A204.1 (cell line): Measurements from ENCODE around the gene PRKAR1B.

ENCODE experiments used
- FAIRE-seq: peaks from 2 replicates; lab custom pipeline; 2012; peaks lifted over from hg19 to GRCh38; lab: Jason Lieb, UNC

The PRKAR1B gene

DNA sequence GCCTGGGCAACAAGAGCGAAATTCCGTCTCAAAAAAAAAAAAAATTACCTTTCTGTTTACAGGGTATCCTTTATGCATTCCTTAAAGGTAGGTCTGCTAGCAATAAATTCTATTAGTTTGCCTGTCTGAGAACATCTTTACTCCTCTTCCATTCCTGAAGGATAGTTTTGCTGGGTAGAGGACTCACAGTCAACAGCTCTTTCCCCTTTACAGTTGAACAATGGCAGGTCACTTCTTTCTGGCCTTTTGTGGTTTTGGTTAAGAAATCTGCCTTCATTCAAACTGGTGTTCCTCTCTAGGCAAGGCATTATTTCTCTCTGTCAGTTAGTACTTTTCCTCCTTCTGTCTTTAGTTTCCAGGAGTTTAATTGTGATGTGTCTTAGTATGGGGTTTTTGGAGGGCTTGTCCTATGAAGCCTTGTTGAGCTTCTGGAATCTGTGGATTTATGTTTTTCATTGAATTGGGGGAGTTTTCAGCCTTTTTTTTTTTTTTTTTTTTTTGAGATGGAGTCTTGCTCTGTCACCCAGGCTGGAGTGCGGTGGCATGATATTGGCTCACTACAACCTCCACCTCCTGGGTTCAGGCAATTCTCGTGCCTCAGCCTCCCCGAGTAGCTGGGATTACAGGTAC, 5.3 kb downstream of the PRKAR1B start:
- FAIRE-seq = no peak

DNA sequence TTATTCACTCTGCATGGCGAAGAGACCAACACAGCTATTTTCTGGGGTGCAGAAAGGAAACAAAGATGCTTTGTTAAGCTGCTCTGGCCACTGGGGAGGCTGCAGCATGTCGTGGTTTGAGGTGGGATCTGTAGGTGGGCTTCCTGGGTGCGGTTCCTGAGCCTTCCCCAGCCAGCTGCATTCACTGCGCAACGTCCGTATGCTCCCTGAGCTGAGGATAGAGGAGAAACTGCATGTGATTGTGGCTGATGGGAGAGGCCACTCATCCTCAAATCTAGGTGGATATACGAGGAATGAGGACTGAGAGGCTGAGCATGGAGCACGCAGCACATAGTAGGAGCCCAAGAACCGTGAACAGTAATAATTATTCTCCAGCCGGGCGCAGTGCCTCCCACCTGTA, 10.4 kb downstream of the PRKAR1B start:
- FAIRE-seq = no peak

DNA sequence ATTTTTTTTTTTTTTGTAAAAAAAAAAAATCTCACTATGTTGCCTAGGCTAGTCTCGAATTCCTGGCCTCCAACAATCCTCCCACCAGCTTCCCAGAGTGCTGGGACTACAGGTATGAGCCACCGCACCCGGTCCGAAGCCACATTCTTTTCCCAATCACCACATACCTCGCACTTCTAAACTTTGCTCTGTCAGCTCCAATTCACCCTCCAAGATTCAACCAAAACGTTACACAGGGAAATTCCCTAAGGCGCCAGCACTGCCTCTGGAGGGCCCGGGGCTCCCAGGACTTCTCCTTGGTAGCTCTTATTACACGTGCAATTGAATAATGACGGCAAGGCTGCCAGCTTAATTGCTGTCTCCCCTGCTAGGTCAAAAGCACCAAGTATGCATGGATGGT, 10.9 kb downstream of the PRKAR1B start:
- no peak for FAIRE-seq

DNA sequence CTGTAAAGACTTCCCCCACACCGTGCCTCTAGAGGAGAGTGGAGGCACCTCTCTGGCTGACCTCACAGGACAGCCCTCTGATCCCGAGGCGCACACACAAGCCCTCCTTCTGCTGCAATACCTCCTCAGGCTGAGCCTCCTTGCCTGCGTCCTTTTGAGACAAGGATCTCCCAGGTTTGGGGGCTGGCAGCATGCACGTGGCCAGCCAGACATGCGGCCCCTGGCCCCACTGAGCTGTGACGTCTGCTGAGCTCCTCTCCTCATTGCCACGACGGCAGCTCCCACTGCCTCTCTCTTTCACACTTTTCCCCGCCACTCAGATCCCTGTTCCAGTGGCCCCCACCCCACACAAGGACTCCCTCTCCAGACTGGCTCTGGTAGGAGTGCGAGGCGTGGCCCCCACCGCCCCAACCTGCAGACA, 12.8 kb downstream of the PRKAR1B start:
- no peak for FAIRE-seq

DNA sequence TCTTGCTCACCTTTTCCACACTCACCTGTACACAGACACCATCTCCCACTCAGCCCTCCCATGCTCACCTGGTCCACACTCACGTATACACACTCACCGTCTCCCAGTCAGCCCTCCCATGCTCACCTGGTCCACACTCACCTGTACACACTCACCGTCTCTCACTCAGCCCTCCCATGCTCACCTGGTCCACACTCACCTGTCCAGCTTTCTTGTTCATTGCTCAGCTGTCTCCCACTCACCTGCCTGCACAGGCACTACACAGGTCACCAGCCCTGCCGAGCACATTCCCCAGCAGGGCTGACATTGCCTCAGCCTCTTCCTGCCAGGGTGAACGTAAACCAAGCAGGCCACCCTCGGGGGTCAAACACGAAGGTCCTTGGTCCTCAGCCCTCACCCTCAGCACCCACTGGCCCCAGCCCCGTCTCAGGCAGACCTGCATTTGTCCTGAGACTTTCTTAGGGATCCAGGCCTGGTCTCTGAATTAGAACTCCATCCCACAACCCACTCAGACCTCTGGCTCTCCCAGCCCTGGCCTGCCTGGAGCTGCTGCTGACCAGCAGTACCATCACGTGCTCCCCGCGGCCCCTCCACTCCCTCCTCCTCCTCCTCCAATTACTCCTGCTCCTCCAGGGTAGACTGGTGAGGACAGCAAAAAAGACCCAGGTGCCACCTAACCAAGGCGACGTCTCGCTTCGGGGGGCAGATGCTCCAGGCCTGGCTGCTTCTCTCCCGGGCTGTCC, 13.4 kb downstream of the PRKAR1B start:
- FAIRE-seq = no peak

DNA sequence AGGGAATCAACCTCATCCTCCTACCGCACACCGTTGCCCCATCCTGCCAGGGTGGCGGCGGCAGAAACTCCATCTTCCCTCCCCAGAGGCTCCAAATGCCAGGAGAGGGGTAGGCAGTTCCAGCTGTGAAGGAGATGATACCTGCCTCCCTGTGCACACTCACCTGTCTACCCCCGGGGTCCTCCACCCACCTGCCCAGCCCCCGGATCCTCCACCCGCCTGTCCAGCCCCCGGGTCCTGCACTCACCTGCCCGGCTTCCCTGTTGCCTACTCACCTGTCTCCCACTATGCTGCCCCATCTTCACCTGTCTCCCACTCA, 14.0 kb downstream of the PRKAR1B start:
- no peak for FAIRE-seq

DNA sequence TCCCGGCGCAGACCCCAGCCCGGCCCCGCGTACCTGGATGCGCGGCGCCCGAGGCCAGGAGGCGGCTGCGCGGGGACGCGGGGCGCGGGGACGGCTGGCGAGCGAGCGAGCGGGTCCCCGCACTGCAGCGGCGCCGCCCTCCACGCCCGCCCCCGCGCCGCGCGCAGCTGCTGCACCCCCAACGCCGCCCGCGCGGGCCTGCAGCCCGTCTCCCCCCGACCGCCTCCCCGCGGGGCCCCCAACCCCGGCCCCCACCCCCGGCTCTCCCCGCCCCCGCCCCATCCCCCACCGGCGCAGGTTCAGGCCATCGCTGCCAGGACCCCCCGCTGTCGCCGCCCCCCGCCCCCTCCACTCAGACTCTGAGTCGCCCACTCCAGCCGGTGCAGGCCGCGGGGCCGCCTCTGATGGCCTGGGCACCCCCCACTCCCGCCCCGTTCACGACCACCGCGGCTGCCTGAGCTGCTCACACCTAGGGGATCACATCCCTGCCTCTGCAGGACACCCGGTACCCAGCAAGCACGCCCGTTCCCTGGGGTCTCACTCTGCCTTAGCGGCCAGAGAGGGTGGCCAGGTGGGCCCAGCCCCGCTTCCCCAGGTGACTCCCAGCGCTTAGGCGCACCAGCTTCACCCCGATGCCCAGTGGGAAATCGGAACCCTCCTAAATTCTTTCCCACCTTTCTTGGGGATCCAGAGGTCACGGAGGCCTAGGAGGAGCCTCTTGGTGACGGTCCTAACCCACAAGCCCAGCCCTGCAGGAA, 14.5 kb downstream of the PRKAR1B start:
- FAIRE-seq = no peak

DNA sequence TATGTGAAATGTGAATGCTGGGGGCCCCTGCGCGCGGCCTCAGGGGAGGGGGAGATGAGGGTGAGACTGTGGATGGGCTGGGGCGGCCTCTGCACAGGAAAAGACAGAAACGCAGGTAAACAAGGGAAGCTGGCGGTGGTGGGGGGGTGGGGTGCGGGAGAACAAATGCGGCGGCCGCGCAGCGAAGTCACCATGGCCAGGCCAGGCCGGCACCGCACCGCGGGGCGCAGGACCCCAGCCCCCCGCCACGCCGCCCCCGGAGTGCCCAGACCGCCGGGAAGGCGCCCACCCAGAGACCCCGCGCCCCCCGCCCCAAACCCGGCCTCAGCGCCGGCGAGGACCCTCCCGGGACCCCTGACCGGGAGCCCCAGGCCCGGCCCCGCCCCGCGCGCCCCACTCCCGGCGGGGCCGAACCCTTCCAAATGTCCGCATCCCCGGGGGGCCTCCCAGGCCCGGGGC, 15.1 kb downstream of the PRKAR1B start:
- no peak for FAIRE-seq

DNA sequence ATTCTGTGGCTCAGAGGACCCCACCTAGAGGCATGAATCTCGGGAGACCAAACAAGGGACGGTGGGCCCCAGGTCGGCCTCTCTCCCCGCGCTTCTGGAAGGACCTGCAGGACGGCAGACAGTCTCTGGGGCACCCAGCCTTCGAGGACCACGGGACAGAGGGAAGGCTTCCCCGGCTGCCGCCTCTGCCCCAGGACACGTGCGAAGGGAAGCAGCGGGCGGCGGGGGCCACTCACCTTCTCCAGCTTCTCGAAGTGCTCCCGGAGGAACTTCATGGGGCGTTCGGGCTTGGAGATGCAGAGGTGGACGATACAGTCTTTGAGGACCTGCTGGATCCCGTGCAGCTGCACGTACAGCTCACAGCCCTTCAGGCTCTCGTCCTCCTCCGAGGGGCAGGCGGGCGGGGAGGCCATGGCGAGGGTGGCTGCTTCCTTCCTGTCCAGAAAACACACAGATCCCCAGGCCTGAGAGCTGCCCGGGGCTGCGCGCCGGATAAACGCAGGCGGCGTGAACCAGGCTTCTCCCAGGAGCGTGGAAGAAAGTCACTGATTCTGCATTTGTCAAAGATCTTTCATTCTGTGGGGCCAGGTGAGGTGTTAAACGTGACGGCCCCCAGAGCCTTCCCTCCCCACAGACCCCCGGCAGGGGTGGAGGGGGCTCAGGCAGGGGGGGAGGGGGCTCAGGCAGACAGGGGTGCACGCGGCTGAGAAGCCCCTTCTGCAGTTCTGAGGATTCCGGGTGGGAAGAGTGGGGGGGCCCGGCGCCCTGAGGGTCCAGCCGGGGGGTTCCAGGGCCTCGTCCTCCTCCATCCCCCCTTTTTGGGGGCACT, 15.8 kb downstream of the PRKAR1B start:
- FAIRE-seq = no peak

DNA sequence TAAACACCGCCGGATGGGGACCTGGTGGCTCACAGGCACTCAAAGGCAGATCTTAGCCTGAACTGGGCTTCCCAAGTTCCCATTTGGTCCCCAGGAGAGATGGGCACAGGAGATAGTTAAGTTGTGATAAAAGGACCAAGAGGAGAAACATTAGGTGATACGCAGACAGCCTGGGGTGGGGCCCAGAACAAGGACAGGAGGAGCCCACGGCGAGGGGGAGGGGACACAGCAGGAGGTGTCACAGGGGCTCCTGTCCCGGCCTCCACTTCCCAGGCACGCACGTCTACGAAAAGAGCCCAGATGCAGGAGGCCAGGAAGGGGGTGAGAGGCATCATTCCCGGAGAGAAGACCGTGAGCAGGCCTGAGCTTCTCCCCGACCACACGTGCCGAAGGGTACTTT, 16.9 kb downstream of the PRKAR1B start:
- no peak for FAIRE-seq

DNA sequence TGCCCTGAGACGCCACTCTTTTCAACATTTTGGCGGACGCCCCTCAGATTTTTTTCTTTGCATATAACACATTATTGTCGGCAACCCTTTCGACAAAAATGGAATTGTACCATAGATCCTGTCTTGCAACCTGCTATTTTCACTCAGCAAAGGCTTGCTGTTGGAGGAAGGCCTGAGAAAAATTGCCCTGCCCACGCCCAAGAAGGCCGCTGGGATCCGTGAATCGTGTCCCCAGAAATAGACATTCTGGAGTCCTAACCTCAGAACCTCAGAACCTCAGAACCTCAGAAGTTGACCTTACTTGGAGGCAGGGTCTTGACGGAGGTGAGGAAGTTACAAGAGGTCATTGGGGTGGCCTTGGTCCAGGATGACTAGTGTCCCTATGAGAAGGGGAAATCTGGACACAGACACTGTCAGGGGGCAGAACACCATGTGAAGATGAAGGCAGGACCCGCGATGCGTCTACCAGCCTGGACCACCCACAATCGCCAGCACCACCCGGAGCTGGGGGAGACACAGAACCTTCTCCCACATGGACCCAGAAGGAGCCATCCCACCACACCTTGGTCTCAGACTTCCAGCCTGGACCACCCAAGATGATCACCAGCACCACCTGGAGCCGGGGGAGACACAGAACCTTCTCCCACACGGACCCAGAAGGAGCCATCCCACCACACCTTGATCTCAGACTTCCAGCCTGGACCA, 19.6 kb downstream of the PRKAR1B start:
- no peak for FAIRE-seq

DNA sequence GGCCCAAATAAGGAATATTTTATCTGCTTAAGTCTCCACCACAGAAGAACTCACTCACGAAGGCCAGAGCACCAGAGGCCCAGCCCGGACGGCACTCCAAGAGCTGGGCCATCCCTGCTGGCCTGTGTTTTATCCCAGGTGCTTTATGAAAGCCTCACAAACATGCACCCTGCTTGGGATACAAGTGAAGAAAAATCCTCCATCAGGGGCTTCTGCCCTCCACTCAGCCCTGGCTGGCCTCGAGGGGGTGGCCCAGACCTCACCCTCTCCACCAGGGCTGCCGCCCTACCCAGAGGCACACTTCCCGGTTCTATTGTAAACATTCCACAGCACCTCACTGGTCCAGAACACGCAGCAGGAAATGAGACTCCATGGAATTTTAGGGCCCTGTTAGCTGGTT, 20.4 kb downstream of the PRKAR1B start:
- no peak for FAIRE-seq

DNA sequence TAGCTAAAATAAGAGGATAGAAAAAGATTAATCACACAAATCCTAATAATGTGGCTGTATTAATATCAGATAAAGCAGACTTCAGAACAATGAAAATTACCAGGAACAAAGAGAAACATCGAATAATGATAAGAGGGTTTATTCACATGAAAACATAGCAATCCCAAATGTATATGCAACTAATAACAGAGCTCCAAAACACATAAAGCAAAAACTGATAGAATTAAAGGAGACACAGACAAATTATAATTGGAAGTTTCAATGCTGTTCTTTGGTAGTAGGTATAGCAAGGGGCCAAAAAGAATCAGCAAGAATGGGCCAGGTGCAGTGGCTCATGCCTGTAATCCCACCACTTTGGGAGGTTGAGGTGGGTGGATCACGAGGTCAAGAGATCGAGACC, 24.0 kb downstream of the PRKAR1B start:
- no peak for FAIRE-seq

DNA sequence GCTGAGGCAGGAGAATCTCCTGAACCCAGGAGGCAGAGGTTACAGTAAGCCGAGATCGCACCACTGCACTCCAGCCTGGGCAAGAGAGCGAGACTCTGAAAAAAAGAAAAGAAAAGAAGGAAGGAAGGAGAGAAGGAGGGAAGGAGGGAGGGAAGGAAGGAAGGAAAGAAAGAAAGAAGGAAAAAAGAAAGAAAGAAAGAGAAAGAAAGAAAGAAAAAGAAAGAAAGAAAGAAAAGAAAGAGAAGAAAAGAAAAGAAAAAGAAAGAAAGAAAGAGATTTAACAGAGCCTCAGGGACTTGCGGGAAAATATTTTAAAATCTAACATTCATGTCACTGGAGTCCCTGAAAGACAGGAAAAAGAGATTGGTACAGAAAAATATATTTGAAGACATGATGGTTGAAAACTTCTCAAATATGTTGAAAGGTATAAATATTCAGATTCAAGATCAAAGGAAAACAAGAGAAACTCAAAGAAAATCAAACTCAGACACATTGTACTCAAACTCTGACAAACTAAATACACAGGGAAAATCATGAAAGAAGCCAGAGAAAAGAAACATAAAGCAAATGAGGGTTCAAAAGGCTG, 25.9 kb downstream of the PRKAR1B start:
- FAIRE-seq = no peak

DNA sequence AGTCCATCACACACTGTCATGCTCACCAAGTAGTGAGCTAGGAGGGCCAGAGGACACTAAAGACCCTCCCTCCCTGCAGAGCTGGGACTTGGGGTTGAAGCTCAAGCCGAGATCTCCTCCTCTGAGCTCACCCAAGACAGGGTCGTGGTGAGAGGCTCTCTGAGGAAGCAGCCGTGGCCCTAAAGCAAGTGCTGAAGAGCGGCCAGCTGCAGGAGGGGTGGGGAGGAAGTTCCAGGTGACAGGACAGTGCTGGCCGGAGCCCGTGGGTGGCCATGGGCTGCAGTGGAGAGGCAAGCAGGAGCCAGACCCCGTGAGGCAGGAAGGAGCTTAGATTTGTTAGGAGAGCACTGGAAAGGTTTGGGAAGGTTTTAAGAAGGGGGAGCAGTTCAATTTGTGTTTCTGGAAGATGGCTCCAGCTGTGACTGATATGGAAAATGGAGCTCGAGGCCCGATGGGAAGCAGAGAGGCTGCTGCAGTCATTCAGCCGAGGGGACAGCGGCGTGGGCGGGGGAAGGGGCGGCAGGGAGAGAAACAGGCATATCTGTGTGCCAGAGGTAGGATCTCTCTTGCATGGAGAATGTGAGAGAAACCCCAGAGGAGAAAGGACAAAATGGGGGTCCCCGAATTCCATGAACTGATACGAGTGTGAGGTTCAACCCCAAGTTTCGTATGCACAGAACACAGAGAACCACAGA, 27.5 kb downstream of the PRKAR1B start:
- FAIRE-seq = no peak

DNA sequence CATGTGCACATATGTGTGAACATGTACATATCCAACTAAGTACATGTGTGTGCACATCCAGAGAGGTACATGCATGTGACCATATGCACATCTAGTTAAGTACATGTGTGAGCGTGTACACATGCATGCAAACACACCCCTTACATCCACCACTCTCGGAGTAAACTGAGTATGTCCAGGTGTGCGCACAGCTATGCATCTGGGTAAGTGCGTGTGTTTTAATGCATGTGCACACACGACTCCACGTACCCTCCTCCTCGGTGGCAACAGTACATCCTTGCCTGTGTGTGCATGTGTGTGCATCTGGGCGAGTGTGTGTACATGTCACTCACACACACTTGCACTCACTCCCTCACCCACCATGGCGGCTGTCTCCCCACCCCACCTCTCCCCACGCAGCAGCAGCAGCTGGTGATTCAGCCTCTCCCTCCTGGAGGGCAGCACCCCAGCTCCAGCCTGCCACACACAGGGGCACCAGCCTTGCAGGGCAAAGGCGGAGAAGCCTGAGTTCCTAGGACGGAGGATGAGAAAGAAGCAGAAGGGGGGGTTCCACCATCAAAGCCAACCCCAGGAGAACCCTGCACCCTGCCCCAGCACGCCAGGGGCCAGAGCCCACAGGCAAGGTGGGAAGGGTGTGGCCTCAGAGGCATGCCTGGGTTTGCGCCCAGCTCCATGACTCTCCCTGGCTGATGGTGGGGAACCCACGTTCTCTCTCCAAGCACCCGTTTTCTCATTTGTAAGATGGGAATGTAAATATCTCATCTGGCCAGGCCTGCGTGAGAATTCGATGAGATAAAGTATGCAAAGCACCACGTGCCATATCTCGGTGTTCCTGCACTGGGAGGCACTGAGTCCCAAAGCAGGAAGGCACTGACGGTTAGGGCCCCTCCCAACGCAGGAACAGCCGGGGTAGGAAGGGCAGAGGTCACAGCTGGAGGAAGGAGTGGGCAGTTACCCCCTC, 28.3 kb downstream of the PRKAR1B start:
- no peak for FAIRE-seq

DNA sequence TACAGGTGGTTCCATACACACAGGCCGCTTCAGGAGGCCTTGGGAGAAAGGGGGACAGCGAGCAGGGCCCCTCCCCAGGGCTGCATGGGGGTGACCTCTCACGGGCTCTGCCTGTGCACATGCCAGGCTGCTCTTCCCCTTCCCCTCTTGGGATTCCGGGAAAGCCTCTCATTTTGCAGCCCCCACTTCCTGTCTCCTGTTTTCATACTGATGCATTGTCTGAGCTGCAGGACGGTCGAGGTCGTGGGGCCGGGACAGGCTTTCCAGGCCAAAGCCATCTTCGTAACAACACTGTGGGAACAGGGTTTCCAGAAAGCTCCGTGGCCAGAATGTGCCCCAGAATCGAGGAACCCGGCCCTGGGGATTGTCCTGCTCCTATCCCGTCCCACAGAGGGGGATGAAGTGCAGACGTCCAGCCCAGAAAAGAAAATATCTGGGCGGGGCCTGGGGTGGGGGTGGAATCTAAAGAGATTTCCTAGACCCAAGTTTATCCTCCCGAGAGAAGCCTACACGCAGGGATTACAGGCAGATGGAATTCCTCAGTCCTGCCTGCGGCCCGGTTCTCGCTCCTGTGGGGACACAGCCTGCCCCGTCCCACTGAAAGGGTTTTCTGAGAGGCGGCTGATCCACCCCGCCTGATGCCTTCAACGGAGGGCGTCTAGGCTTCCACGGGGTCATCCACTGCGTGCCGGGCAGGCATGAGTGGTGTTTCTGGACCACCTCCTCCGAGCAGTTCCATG, 30.1 kb downstream of the PRKAR1B start:
- no peak for FAIRE-seq

DNA sequence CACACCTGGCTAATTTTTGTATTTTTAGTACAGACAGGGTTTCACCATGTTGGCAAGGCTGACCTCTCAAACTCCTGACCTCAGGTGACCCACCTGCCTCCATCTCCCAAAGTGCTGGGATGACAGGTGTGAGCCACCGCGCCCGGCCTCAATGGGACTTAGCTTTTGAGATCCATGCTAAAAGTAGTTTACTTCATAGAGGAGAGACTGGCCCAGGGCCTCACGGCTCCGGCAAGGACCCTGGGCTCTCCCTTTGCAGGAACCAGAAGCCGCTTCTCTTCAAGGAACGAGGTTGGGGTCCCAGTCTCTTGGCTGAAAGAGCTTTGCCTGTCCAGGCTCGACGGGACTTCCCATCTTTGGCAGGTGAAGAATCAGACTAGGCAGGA, 30.7 kb downstream of the PRKAR1B start:
- FAIRE-seq = no peak

DNA sequence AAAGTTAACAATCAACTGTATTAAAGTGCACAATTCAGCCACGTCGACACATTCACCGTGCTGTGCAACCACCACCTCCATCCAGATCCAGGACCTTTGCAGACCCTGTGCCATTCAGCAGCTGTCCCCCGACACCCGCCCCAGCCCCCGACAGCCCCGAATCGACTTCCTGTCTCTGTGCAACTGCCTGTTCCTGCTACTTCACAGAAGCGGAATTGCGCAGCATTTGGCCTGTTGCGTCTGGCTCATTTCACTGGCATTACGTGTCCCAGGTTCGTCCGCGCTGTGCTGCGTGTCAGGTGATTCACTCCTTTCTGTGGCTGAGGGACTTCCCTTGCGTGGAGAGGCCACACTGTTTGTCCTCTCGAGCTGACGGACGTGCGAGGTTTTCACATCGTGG, 33.8 kb downstream of the PRKAR1B start:
- no peak for FAIRE-seq
